Prostate gland (tissue), 2 donors: Measurements from ENCODE around the gene HSDL2. TPM values are rescaled to one million over a fixed set of nuclear protein-coding genes. Genes with fewer than 3 reads are reported as not detected.
"Not testable (repeated sequence)": the region's sequence is repeated elsewhere in the genome, so short reads cannot be mapped to it uniquely, and the experiment has no call there.

Experiments
- DNase-seq: peaks from one replicate; pipeline ENCODE4 v3.0.0-alpha.2; 2019; ENCODE audit warnings: low spot score
- H3K27ac ChIP-seq, 2 donors: fragments of 200-600 bp; sonication (generic); 2 replicates each; pipeline ENCODE4 v1.5.1; 2017 to 2019
- H3K27me3 ChIP-seq: fragments of 200-600 bp; sonication (generic); replicated peaks from 2 replicates; pipeline ENCODE4 v1.5.1; 2019; ENCODE audit not compliant: insufficient read depth
- H3K36me3 ChIP-seq, 2 donors: fragments of 200-600 bp; sonication (generic); 1 replicate in 1 of 2; 2 replicates in 1 of 2; pipeline versions ENCODE4 v1.5.1 to v1.8.1; 2017 to 2019
- H3K4me1 ChIP-seq: fragments of 200-600 bp; sonication (generic); replicated peaks from 2 replicates; pipeline ENCODE4 v1.5.1; 2019
- H3K4me3 ChIP-seq, 2 donors: fragments of 200-600 bp; sonication (generic); 2 replicates each; pipeline ENCODE4 v1.5.1; 2017 to 2019
- H3K9me3 ChIP-seq: fragments of 200-600 bp; sonication (generic); 2 replicates; pipeline ENCODE4 v1.5.1; 2017
- POLR2A ChIP-seq: fragments of 450-650 bp; IDR thresholded peaks from one replicate; pipeline ENCODE4 v1.6.1; 2016; ENCODE audit warnings: antibody characterized with exemption, mild to moderate bottlenecking
- POLR2AphosphoS5 ChIP-seq: sonication (generic); formaldehyde crosslinking; IDR thresholded peaks from one replicate; pipeline ENCODE4 v1.6.1; 2017; ENCODE audit warnings: antibody characterized with exemption
- WGBS: methylation state at CpG from one replicate; pipeline ENCODE4 v1.1.5; 2018; 5-methylcytosine and 5-hydroxymethylcytosine counted together
- intact Hi-C: fragments of 100-400 bp; cut with DNase I; formaldehyde crosslinking; loops from one replicate; pipeline ENCODE4 v1.14.2; 2022
- total RNA-seq, 2 donors: library from RNA; depleted of rRNA; stranded (reverse); fragments of >200 nt; gene quantifications; one replicate each; pipeline ENCODE4 v1.1.0, GENCODE V29; 2016
- TF ChIP-seq, protein P1 (sequence below), 4 experiments: fragments of 200-600 bp in 2 of 4; fragments of 450-650 bp in 2 of 4; sonication (generic) in 2 of 4; IDR thresholded peaks; 1 replicate in 3 of 4; 2 replicates in 1 of 4; pipeline ENCODE4 v1.5.1; 2016 to 2019; ENCODE audit warnings: antibody characterized with exemption in 4 of 4, mild to moderate bottlenecking in 2 of 4, moderate library complexity in 2 of 4

The HSDL2 gene
- total RNA-seq, 2 donors from 2014 or later: 22.2 to 25.2 TPM

DNA sequence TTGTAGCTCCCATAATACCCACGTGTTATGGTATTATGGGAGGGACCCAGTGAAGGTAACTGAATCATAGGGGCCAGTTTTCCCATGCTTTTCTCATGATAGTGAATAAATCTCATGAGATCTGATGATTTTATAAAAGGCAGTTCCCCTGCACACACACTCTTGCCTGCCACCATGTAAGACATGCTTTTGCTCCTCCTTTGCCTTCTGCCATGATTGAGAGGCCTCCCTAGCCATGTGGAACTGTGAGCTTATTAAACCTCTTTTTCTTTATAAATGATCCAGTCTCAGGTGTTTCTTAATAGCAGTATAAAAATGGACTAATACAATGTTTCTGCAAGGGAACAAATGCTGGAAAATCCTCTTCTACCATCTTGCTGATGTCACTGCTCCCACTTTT is 10.1 kb upstream of the HSDL2 start:
- no peaks in the 10 kb centered on the region for H3K36me3 ChIP-seq
- DNase-seq: no peak
- H3K4me3 ChIP-seq: no peak overlapping the region
- intact Hi-C loops: no loop called here
- H3K9me3 ChIP-seq: no peaks in the 10 kb centered on the region
- H3K27me3 ChIP-seq: no peaks in the 10 kb centered on the region
- WGBS: 96% methylated on average over 1 of the region's 1 CpG
- TF ChIP-seq, protein P1, sequence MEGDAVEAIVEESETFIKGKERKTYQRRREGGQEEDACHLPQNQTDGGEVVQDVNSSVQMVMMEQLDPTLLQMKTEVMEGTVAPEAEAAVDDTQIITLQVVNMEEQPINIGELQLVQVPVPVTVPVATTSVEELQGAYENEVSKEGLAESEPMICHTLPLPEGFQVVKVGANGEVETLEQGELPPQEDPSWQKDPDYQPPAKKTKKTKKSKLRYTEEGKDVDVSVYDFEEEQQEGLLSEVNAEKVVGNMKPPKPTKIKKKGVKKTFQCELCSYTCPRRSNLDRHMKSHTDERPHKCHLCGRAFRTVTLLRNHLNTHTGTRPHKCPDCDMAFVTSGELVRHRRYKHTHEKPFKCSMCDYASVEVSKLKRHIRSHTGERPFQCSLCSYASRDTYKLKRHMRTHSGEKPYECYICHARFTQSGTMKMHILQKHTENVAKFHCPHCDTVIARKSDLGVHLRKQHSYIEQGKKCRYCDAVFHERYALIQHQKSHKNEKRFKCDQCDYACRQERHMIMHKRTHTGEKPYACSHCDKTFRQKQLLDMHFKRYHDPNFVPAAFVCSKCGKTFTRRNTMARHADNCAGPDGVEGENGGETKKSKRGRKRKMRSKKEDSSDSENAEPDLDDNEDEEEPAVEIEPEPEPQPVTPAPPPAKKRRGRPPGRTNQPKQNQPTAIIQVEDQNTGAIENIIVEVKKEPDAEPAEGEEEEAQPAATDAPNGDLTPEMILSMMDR (IDR thresholded peaks at IDR 0.05): no peak
- TF ChIP-seq POLR2AphosphoS5 (no peak), POLR2A (no peak)
- no peak overlapping the region for H3K27ac ChIP-seq
- H3K4me1 ChIP-seq: no peaks in the 10 kb centered on the region

DNA sequence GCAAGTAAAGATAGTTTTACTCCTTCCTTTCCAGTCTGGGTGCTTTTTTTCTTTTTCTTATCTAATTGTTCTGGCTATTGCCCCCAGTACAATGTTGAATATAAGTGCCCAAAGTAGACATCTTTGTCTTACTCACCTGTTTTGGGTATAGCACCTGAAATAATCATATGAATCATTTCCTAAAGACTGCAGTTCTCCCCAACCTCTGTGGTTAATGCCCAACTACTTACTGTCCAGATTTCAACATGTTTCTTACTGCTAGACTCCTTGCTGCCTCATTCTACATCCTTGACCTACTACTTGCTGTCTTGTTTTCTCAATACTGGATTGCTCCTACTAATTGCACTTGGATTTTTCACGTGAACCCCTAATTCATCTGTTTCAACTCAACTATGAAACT is 8.8 kb upstream of the HSDL2 start:
- no peaks in the 10 kb centered on the region for H3K27me3 ChIP-seq
- no peak overlapping the region for H3K27ac ChIP-seq
- H3K9me3 ChIP-seq: no peaks in the 10 kb centered on the region
- no peaks in the 10 kb centered on the region for H3K36me3 ChIP-seq
- H3K4me3 ChIP-seq: no peak overlapping the region
- no peak for DNase-seq
- intact Hi-C loops: no loop called here
- TF ChIP-seq, protein P1 (IDR thresholded peaks at IDR 0.05): no peak
- no peak for TF ChIP-seq POLR2A
- no peak for TF ChIP-seq POLR2AphosphoS5
- H3K4me1 ChIP-seq: no peaks in the 10 kb centered on the region
- 3% methylated on average over 1 of the region's 1 CpG for WGBS

DNA sequence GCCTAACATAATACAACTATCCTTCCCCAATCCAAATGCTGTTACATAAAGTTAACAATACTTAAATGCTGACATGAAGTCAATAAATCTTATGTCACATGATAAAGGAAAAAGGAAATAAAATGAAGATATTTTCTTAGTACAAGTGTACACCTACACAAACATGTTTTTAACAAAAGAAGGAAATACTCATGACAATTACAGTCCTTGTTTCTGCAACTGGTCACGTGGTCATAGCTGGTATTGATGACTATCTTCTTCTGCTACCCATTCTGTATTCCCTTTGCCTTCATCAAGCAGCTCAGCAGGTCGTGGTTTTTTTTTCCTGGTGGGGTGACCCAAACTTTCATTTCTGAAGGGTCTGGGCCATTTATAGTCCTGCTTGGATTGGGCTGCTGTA is 6.2 kb upstream of the HSDL2 start:
- H3K4me3 ChIP-seq, H3K9me3 ChIP-seq, H3K27ac ChIP-seq, intact Hi-C loops, DNase-seq, H3K36me3 ChIP-seq, H3K4me1 ChIP-seq, H3K27me3 ChIP-seq: not testable (repeated sequence)
- WGBS: 67% methylated on average over 2 of the region's 2 CpGs

DNA sequence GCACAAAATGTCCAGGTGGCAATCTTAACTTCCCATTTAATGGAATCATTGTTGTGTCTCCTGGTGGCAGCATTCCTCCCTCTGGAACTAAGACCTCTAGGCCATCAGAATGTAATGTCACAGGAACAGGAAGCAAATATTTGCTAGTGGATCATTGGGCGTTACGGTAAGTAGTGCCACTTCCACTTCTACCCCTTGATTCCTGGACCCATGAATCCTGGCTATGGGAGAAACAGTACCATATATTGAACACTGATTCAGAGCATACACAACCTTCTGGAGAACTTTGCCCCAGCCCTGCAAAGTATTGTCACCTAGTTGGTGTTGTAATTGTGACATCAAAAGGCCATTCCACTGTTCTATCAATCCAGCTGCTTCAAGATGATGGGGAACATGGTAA is 5.7 kb upstream of the HSDL2 start:
- H3K27ac ChIP-seq, DNase-seq, H3K4me1 ChIP-seq, H3K4me3 ChIP-seq, H3K36me3 ChIP-seq, intact Hi-C loops, H3K27me3 ChIP-seq, H3K9me3 ChIP-seq: not testable (repeated sequence)
- 97% methylated on average over 2 of the region's 2 CpGs for WGBS

DNA sequence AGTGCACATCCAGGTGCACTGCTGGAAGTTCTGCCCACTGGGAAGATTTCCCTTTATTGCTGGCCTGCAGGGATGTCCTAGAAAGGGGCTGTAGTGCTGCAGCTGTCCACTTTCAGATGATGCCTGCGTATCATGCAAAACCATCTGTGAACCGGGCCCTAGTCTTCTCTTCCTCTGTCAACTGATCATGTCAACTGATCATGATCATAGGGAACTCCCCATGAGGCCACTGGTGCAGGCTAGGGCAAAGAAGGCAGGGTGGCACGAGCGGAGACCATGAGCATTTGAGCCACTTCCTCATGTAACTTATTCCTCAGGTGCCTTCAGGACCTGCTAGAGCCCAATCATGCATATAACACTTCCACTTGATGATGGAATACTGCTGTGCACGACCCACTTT is 4.5 kb upstream of the HSDL2 start:
- no peak overlapping the region for H3K4me3 ChIP-seq
- 90% methylated on average over 5 of the region's 5 CpGs for WGBS
- intact Hi-C loops: loop anchor here (5.0 kb wide), 1 partner anchor 112 kb away; the partner anchor contains the start of gene KIAA1958
- no peak for DNase-seq
- no peaks in the 10 kb centered on the region for H3K9me3 ChIP-seq
- H3K36me3 ChIP-seq: no peaks in the 10 kb centered on the region
- TF ChIP-seq, protein P1 (IDR thresholded peaks at IDR 0.05): no peak
- no peak for TF ChIP-seq POLR2A
- TF ChIP-seq POLR2AphosphoS5: no peak
- H3K4me1 ChIP-seq: no peaks in the 10 kb centered on the region
- H3K27me3 ChIP-seq: no peaks in the 10 kb centered on the region
- no peak overlapping the region for H3K27ac ChIP-seq

DNA sequence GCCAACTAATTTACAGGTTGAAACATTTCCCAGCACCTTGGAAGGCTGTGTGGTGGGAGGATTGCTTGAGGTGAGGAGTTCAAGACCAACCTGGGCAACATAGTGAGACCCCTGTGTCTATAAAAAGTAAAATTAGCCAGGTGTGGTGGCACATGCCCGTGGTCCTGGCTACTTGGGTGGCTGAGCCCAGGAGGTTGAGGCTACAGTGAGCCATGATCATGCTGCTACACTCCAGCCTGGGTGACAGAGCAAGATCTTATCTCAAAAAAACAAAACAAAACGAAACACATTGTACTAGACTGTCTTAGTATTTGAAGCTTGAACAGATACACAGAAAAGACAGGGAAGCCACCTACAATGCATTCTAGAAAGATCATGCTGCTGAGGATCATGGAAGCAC is 2.8 kb upstream of the HSDL2 start:
- intact Hi-C loops: loop anchor here (5.0 kb wide), 1 partner anchor 110 kb away; the partner anchor contains the start of gene KIAA1958

More for the DNA sequence above, 2.8 kb upstream of the HSDL2 start:
- Histone ChIP-seq H3K27ac (no peak overlapping the region), H3K4me1 (no peaks in the 10 kb centered on the region), H3K27me3 (no peaks in the 10 kb centered on the region), H3K4me3 (no peak overlapping the region), H3K36me3 (no peaks in the 10 kb centered on the region), H3K9me3 (no peaks in the 10 kb centered on the region)
- TF ChIP-seq POLR2A: no peak
- no peak for TF ChIP-seq POLR2AphosphoS5
- TF ChIP-seq, protein P1 (IDR thresholded peaks at IDR 0.05): no peak
- no peak for DNase-seq
- WGBS: 43% methylated on average over 2 of the region's 2 CpGs
